HG03342 (cell line): Measurements from ENCODE around the gene THSD4.

Experiments
- ATAC-seq: cut with Tn5 transposase; IDR thresholded peaks from one replicate; pipeline ENCODE4 v1.9.1; 2021; ENCODE audit warnings: mild to moderate bottlenecking, moderate library complexity; ENCODE audit not compliant: unreplicated experiment

THSD4 gene

GRCh38 chr15:71559616-71560015 lies 444.3 kb downstream of the THSD4 start:
- no peak for ATAC-seq

GRCh38 chr15:71562251-71562650 lies 447.0 kb downstream of the THSD4 start:
- ATAC-seq: no peak

DNA sequence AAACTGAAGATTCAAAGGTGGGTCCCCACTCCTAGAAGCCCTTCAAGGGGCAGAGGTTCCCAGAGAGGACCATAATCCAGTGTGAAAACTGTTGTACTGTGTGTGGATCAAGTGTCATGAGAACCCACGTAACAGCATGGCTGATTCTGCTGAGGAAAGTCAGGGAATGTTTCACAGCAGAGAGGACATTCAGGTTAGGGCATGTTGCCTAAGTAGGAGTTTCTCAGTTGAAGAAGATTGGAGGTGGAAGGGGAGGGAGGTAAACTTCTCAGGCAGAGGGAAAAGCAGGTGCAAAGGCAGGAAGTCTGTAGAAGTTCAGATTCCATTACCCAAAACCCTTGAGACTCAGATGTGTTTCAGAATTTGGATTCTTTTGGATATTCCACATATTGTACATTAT lies 448.9 kb downstream of the THSD4 start:
- no peak for ATAC-seq

- no peak for ATAC-seq
Observed at GRCh38 chr15:71565006-71565405, 449.7 kb downstream of the THSD4 start.

GRCh38 chr15:71565631-71566160 lies 450.4 kb downstream of the THSD4 start:
- no peak for ATAC-seq

GRCh38 chr15:71566226-71566625 lies 451.0 kb downstream of the THSD4 start:
- no peak for ATAC-seq

- no peak for ATAC-seq
Observed at GRCh38 chr15:71567173-71567572, 451.9 kb downstream of the THSD4 start.

GRCh38 chr15:71568227-71568626 lies 453.0 kb downstream of the THSD4 start:
- ATAC-seq: no peak

- ATAC-seq: no peak
Observed at GRCh38 chr15:71570736-71571135, 455.5 kb downstream of the THSD4 start.

- ATAC-seq: no peak
Observed at GRCh38 chr15:71571641-71572040, 456.4 kb downstream of the THSD4 start.

GRCh38 chr15:71572452-71573053 lies 457.3 kb downstream of the THSD4 start:
- no peak for ATAC-seq

DNA sequence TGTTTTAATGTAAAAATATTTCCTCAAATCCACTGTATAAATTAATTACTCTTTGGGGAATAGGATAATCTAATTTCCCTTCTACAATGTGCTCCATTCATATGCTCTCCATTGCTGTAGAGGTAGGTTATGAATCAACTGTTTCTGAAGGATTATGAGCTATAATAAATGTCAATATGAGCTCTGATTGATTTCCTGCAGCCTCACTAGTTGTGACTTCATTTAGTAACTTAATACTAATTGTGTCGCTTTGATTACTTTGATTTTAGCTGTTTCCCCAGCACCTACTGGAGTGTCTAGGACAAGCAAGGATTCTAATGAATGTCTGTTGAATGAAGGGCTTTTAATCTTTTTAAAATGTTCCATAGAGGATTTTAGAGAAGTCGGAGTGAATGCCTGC lies 458.3 kb downstream of the THSD4 start:
- no peak for ATAC-seq

- no peak for ATAC-seq
Observed at GRCh38 chr15:71575474-71576045, 460.3 kb downstream of the THSD4 start.

GRCh38 chr15:71577071-71577470 lies 461.8 kb downstream of the THSD4 start:
- ATAC-seq: no peak

DNA sequence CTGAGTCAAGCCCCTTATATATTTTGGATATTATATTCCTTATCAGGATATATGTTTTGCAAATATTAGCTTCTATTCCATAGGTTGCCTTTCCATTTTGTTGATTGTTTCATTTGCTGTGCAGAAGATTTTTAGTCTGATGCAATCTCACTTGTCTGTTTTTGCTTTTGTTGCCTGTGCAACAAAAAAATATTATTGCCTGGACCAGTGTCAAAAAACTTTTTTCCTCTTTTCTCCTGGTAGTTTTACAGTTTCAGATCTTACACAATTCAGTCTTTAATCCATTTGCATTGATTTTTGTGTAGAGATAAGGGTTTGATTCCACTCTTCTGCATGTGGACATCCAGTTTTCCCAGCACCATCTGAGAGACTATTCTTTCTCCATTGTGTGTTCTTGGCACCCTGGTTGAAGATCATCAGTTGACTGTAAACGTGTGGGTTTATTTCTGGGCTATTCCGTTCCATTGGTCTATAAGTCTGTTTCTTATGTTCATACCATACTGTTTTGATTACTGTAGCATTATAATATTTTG lies 466.2 kb downstream of the THSD4 start:
- no peak for ATAC-seq

GRCh38 chr15:71585159-71585558 lies 469.9 kb downstream of the THSD4 start:
- no peak for ATAC-seq

DNA sequence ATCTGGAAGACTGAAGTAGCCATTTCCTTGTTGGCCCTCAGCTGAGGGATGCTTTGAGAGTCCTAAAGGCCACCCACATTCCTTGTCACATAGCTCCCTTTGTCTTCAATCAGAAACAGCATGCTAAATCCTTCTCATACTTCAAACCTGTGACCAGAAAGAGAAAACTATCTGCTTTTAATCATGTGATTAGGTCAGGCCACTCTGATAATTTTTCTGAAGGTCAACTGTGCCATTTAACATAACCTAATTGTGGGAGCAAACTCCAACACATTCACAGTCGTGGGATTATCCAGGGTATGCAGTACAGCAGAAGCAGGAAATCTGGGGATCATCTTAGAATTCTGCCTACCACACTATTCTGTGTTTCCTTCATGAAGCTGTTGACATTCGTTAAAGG lies 471.2 kb downstream of the THSD4 start:
- ATAC-seq: no peak

- ATAC-seq: no peak
Observed at GRCh38 chr15:71588746-71589145, 473.5 kb downstream of the THSD4 start.

DNA sequence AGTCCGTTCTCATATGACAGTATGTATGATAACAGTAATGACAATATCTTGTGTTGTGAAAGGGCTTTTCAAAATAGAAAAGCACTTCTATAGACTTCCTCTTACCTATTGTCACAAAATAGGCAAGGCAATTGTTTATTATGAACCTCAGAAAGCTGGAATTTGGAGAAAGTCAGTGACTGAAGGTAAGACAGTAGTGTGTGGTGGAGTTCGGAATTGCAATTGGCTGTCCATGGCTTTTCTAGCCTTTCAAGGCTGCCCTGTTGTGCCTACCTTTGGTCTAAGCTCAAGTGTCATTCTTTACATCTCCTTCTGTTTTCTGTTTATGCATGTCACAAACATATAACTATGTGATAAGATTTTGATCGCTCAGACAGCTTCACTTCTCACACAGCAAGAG lies 475.8 kb downstream of the THSD4 start:
- ATAC-seq: no peak

- no peak for ATAC-seq
Observed at GRCh38 chr15:71592203-71592602, 476.9 kb downstream of the THSD4 start.

GRCh38 chr15:71595846-71596553 lies 480.7 kb downstream of the THSD4 start:
- no peak for ATAC-seq

GRCh38 chr15:71596672-71597071 lies 481.4 kb downstream of the THSD4 start:
- ATAC-seq: no peak
